ENCODE results near the gene MDH1. TPM values are rescaled to one million over a fixed set of nuclear protein-coding genes. Genes with fewer than 3 reads are reported as not detected.

Gene MDH1
- total and polyA plus RNA-seq, 5 donors from 2014 or later: 102 to 378 (median 315) TPM

Other genes starting within 250 kb of the MDH1 start
- gene WDPCP, start 486 bp upstream of the MDH1 start, total RNA-seq: 9.4 TPM
- 1 to 10 TPM; 2.9 to 5.4 (median 3.7) TPM for gene WDPCP, start 486 bp upstream of the MDH1 start, polyA plus RNA-seq